Measurements from ENCODE around the gene RANBP9. TPM values are rescaled to one million over a fixed set of nuclear protein-coding genes. Genes with fewer than 3 reads are reported as not detected.
A peak's percentile ranks its signal among the peaks of the same experiment; 100 is the strongest.

RANBP9 gene
- total RNA-seq, 5 donors from 2014 or later (not counting 1 experiment from before 2014, with no cell fraction given), result 44.9 to 59.4 (median 46.8) TPM

- H3K9me3 Mint-ChIP-seq, result no peaks in the 10 kb centered on the region
- Histone ChIP-seq H3K4me3 (ENCODE audit: control insufficient read depth in 1 of 2, extremely low read depth in 1 of 2, low read length in 1 of 2) (no peak overlapping the region), H3K27me3 (replicated peaks in 1 of 2; ENCODE audit: control insufficient read depth in 2 of 2, extremely low read depth in 1 of 2, insufficient read depth in 2 of 2, low read length in 1 of 2) (no peaks in the 10 kb centered on the region), H3K4me1 (ENCODE audit: control insufficient read depth in 1 of 2, extremely low read depth in 1 of 2, insufficient read depth in 2 of 2, low read length in 2 of 2) (peaks cover 28 to 41% of the 10 kb centered on the region in 2 experiments), H3K36me3 (ENCODE audit: control insufficient read depth in 2 of 2, extremely low read depth in 1 of 2, insufficient read depth in 1 of 2, low read length in 1 of 2) (peaks cover 0 to 4% of the 10 kb centered on the region in 2 donors), H3K27ac (ENCODE audit: low read length) (peak overlapping the region; percentile 75), H3K9me3 (no peaks in the 10 kb centered on the region)
- H3K4me1 Mint-ChIP-seq, result peaks cover 67 to 81% (median 81%) of the 10 kb centered on the region in 3 donors
- 100% methylated on average over 2 of the region's 5 CpGs for WGBS (ENCODE audit: insufficient coverage)
- peak overlapping the region; percentile 7 to 63 (median 40) for H3K4me3 Mint-ChIP-seq
- no peak for DNase-seq
- peak in 1 of 4 experiments; percentile 15 for ATAC-seq (replicated peaks in 1 of 4)
- H3K27ac Mint-ChIP-seq, result peak overlapping the region; percentile 98 to 99
- H3K27me3 Mint-ChIP-seq, result no peaks in the 10 kb centered on the region
- peaks cover 12% of the 10 kb centered on the region for H3K36me3 Mint-ChIP-seq
- POLR2A ChIA-PET, result interaction anchor here (0.6 to 1.3 kb wide), 3 partner anchors 12 to 1857 kb away, joined by 3 to 6 read pairs (median 5); no protein-coding TSS in a partner anchor
- CTCF ChIA-PET, result interaction anchor here in 1 of 2 donors (0.6 to 1.1 kb wide), 4 partner anchors 11 to 53 kb away, joined by 3 read pairs; no protein-coding TSS in a partner anchor
These were observed 22.9 kb downstream of the RANBP9 start for GRCh38 chr6:13688692-13689196.

- H3K4me1 ChIP-seq (ENCODE audit: control insufficient read depth in 1 of 2, extremely low read depth in 1 of 2, insufficient read depth in 2 of 2, low read length in 2 of 2), result peaks cover 28 to 36% of the 10 kb centered on the region in 2 experiments
- Mint-ChIP-seq H3K27ac (peak overlapping the region; percentile 98 to 99), H3K36me3 (peaks cover 8% of the 10 kb centered on the region), H3K4me1 (peaks cover 66 to 77% (median 76%) of the 10 kb centered on the region in 3 donors), H3K4me3 (peak overlapping the region; percentile 62 to 63 (median 63)), H3K9me3 (no peaks in the 10 kb centered on the region), H3K27me3 (no peaks in the 10 kb centered on the region)
- H3K9me3 ChIP-seq, result no peaks in the 10 kb centered on the region
- H3K36me3 ChIP-seq (ENCODE audit: control insufficient read depth in 2 of 2, extremely low read depth in 1 of 2, insufficient read depth in 1 of 2, low read length in 1 of 2), result peaks cover 0 to 4% of the 10 kb centered on the region in 2 donors
- H3K27ac ChIP-seq (ENCODE audit: low read length), result peak overlapping the region; percentile 75
- ChIA-PET POLR2A (interaction anchor here (0.7 to 1.3 kb wide), 4 partner anchors 10 to 60 kb away, joined by 3 to 6 read pairs (median 4); no protein-coding TSS in a partner anchor), CTCF (interaction anchor here in 1 of 2 donors (0.8 to 1.1 kb wide), 6 partner anchors 10 to 72 kb away, joined by 3 to 4 read pairs (median 3); partner anchors contain the start of gene NOL7)
- H3K4me3 ChIP-seq (ENCODE audit: control insufficient read depth in 1 of 2, extremely low read depth in 1 of 2, low read length in 1 of 2), result no peak overlapping the region
- no CpG with 5 or more reads among the region's 1 CpG for WGBS (ENCODE audit: insufficient coverage)
- ATAC-seq (replicated peaks in 1 of 4), result peak; percentile 80 to 89 (median 85)
- DNase-seq, result peak in 21 of 35 experiments; percentile 9 to 64 (median 25)
- H3K27me3 ChIP-seq (replicated peaks in 1 of 2; ENCODE audit: control insufficient read depth in 2 of 2, extremely low read depth in 1 of 2, insufficient read depth in 2 of 2, low read length in 1 of 2), result no peaks in the 10 kb centered on the region
These were observed 23.7 kb downstream of the RANBP9 start for GRCh38 chr6:13687917-13688351.

- Mint-ChIP-seq H3K4me1 (peaks cover 75 to 79% (median 78%) of the 10 kb centered on the region in 3 donors), H3K27me3 (no peaks in the 10 kb centered on the region), H3K36me3 (peaks cover 10% of the 10 kb centered on the region), H3K4me3 (no peak overlapping the region), H3K9me3 (peaks cover 0 to 4% (median 0%) of the 10 kb centered on the region in 3 donors), H3K27ac (peak overlapping the region; percentile 77 to 79)
- ChIA-PET POLR2A (interaction anchor here (0.6 to 1.2 kb wide), 3 partner anchors 11 to 57 kb away, joined by 3 to 7 read pairs (median 7); no protein-coding TSS in a partner anchor), CTCF (interaction anchor here in 1 of 2 donors (1.2 kb wide), 1 partner anchor 60 kb away, joined by 5 read pairs; no protein-coding TSS in a partner anchor)
- no peaks in the 10 kb centered on the region for H3K9me3 ChIP-seq
- H3K4me1 ChIP-seq (ENCODE audit: control insufficient read depth in 1 of 2, extremely low read depth in 1 of 2, insufficient read depth in 2 of 2, low read length in 2 of 2), result peaks cover 39 to 50% of the 10 kb centered on the region in 2 experiments
- H3K36me3 ChIP-seq (ENCODE audit: control insufficient read depth in 2 of 2, extremely low read depth in 1 of 2, insufficient read depth in 1 of 2, low read length in 1 of 2), result no peaks in the 10 kb centered on the region
- DNase-seq, result no peak
- no peak overlapping the region for H3K4me3 ChIP-seq (ENCODE audit: control insufficient read depth in 1 of 2, extremely low read depth in 1 of 2, low read length in 1 of 2)
- ATAC-seq (replicated peaks in 1 of 4), result no peak
- peak overlapping the region; percentile 83 for H3K27ac ChIP-seq (ENCODE audit: low read length)
- no peaks in the 10 kb centered on the region for H3K27me3 ChIP-seq (replicated peaks in 1 of 2; ENCODE audit: control insufficient read depth in 2 of 2, extremely low read depth in 1 of 2, insufficient read depth in 2 of 2, low read length in 1 of 2)
- WGBS (ENCODE audit: insufficient coverage), result 100% methylated on average over 2 of the region's 4 CpGs
These were observed 26.8 kb downstream of the RANBP9 start for GRCh38 chr6:13684855-13685254.

DNA sequence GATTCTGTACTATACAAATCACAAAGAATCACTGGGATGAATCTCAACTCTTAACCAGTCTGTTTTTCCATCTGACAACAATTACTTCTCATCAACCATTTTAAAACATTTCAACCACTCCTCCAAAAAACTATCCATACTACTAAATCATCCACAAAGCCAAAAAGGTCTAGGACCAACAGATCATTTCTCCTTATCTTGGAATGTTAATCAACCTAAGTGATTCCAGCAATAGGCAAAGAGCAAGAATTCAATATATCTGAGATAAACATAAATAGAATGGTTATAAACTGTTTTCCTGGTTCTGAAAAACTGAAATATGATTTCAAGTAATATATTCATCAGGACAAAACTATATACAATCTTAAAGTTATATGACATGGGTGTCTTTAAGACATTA lies 28.6 kb downstream of the RANBP9 start:
- POLR2A ChIA-PET, result no interaction called here
- peaks cover 30 to 43% of the 10 kb centered on the region in 2 experiments for H3K4me1 ChIP-seq (ENCODE audit: control insufficient read depth in 1 of 2, extremely low read depth in 1 of 2, insufficient read depth in 2 of 2, low read length in 2 of 2)

DNA sequence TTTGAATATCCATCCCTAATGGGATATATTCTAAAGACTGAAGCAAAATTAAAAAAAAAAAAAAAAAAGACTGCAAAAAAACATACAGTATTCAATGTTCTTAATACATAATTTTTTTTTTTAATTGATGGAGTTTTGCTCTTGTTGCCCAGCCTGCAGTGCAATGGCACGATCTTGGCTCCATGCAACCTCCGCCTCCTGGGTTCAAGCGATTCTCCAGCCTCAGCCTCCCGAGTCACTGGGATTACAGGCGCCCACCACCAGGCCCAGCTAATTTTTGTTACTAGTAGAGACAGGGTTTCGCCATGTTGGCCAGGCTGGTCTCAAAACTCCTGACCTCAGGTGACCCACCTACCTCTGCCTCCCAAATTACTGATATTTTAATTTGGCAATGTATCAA lies 29.3 kb downstream of the RANBP9 start:
- H3K4me1 Mint-ChIP-seq, result peaks cover 64 to 71% (median 69%) of the 10 kb centered on the region in 3 donors
- POLR2A ChIA-PET, result no interaction called here
- peak overlapping the region; percentile 83 for H3K27ac ChIP-seq (ENCODE audit: low read length)

More for the DNA sequence above, 28.6 kb downstream of the RANBP9 start:
- CTCF ChIA-PET, result no interaction called here
- peaks cover 15% of the 10 kb centered on the region for H3K36me3 Mint-ChIP-seq
- peak overlapping the region; percentile 83 for H3K27ac ChIP-seq (ENCODE audit: low read length)
- no peaks in the 10 kb centered on the region for H3K36me3 ChIP-seq (ENCODE audit: control insufficient read depth in 2 of 2, extremely low read depth in 1 of 2, insufficient read depth in 1 of 2, low read length in 1 of 2)
- no peak overlapping the region for H3K4me3 ChIP-seq (ENCODE audit: control insufficient read depth in 1 of 2, extremely low read depth in 1 of 2, low read length in 1 of 2)
- peaks cover 0 to 5% (median 0%) of the 10 kb centered on the region in 3 donors for H3K9me3 Mint-ChIP-seq
- peaks cover 71 to 73% (median 72%) of the 10 kb centered on the region in 3 donors for H3K4me1 Mint-ChIP-seq
- DNase-seq (no peak), ATAC-seq (replicated peaks in 1 of 4) (no peak)
- H3K27me3 Mint-ChIP-seq, result no peaks in the 10 kb centered on the region
- H3K27ac Mint-ChIP-seq, result peak overlapping the region; percentile 87
- no peaks in the 10 kb centered on the region for H3K27me3 ChIP-seq (replicated peaks in 1 of 2; ENCODE audit: control insufficient read depth in 2 of 2, extremely low read depth in 1 of 2, insufficient read depth in 2 of 2, low read length in 1 of 2)
- H3K9me3 ChIP-seq, result no peaks in the 10 kb centered on the region
- H3K4me3 Mint-ChIP-seq, result peak overlapping the region in 1 of 3 donors; percentile 11

DNA sequence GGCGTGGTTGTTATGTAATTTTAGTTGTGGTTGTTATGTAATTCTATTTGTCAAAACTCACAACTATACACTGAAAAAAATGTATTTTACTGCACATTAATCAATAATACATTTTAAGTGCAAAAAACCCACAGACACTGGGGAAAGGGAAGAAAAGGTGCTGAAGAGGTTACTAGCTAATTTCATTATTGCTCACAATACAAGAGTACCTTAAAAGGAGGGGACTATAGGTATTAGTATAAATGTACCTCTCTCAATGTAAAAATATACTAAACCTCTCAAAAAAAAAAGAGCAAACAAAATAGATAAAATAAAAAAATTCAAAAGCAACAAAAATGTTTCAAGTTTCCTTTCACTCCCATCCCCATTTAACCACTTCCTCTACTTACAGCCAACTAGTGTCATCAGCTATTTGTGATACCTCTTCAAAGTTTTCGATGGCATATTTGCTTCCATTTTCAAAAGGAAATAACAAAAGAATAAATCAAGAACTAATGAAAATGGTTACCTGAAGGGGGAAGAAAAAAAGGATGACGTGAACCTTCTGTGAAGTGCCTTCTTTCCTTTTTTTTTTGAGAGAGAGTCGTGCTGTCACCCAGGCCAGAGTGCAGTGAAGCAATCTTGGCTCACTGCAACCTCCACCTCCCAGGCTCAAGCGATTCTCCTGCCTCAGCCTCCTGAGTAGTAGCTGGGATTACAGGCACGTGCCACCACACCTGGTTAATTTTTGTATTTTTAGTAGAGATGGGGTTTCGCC lies 30.2 kb downstream of the RANBP9 start:
- peaks cover 14 to 36% of the 10 kb centered on the region in 2 experiments for H3K4me1 ChIP-seq (ENCODE audit: control insufficient read depth in 1 of 2, extremely low read depth in 1 of 2, insufficient read depth in 2 of 2, low read length in 2 of 2)
- no CpG with 5 or more reads among the region's 7 CpGs for WGBS (ENCODE audit: insufficient coverage)
- Mint-ChIP-seq H3K9me3 (peaks cover 0 to 12% (median 0%) of the 10 kb centered on the region in 3 donors), H3K4me1 (peaks cover 61 to 70% (median 66%) of the 10 kb centered on the region in 3 donors), H3K27me3 (no peaks in the 10 kb centered on the region), H3K27ac (peak overlapping the region; percentile 79 to 87), H3K36me3 (peaks cover 21% of the 10 kb centered on the region), H3K4me3 (peak overlapping the region; percentile 44 to 63 (median 44))
- H3K36me3 ChIP-seq (ENCODE audit: control insufficient read depth in 2 of 2, extremely low read depth in 1 of 2, insufficient read depth in 1 of 2, low read length in 1 of 2), result no peaks in the 10 kb centered on the region
- peak overlapping the region; percentile 10 to 32 for H3K4me3 ChIP-seq (ENCODE audit: control insufficient read depth in 1 of 2, extremely low read depth in 1 of 2, low read length in 1 of 2)
- no peaks in the 10 kb centered on the region for H3K9me3 ChIP-seq
- ATAC-seq (replicated peaks in 1 of 4), result peak; percentile 60 to 85 (median 74)
- H3K27ac ChIP-seq (ENCODE audit: low read length), result peak overlapping the region; percentile 83
- H3K27me3 ChIP-seq (replicated peaks in 1 of 2; ENCODE audit: control insufficient read depth in 2 of 2, extremely low read depth in 1 of 2, insufficient read depth in 2 of 2, low read length in 1 of 2), result no peaks in the 10 kb centered on the region
- peak in 9 of 35 experiments; percentile 5 to 70 (median 17) for DNase-seq
- POLR2A ChIA-PET, result interaction anchor here (0.6 to 1.0 kb wide), 6 partner anchors 9 to 227 kb away, joined by 3 to 4 read pairs (median 3); no protein-coding TSS in a partner anchor
- CTCF ChIA-PET, result interaction anchor here in 1 of 2 donors (1.6 to 2.3 kb wide), 3 partner anchors 14 to 107 kb away, joined by 7 to 9 read pairs (median 8); partner anchors contain the start of genes NOL7 and SIRT5

More for the DNA sequence above, 29.3 kb downstream of the RANBP9 start:
- Mint-ChIP-seq H3K27ac (peak overlapping the region; percentile 87), H3K36me3 (peaks cover 15% of the 10 kb centered on the region), H3K4me3 (no peak overlapping the region), H3K9me3 (peaks cover 0 to 5% (median 0%) of the 10 kb centered on the region in 3 donors), H3K27me3 (no peaks in the 10 kb centered on the region)
- CTCF ChIA-PET, result no interaction called here
- Histone ChIP-seq H3K27me3 (replicated peaks in 1 of 2; ENCODE audit: control insufficient read depth in 2 of 2, extremely low read depth in 1 of 2, insufficient read depth in 2 of 2, low read length in 1 of 2) (no peaks in the 10 kb centered on the region), H3K36me3 (ENCODE audit: control insufficient read depth in 2 of 2, extremely low read depth in 1 of 2, insufficient read depth in 1 of 2, low read length in 1 of 2) (no peaks in the 10 kb centered on the region), H3K4me1 (ENCODE audit: control insufficient read depth in 1 of 2, extremely low read depth in 1 of 2, insufficient read depth in 2 of 2, low read length in 2 of 2) (peaks cover 23 to 43% of the 10 kb centered on the region in 2 experiments), H3K4me3 (ENCODE audit: control insufficient read depth in 1 of 2, extremely low read depth in 1 of 2, low read length in 1 of 2) (no peak overlapping the region), H3K9me3 (no peaks in the 10 kb centered on the region)
- no peak for DNase-seq
- WGBS (ENCODE audit: insufficient coverage), result 100% methylated on average over 3 of the region's 6 CpGs
- no peak for ATAC-seq (replicated peaks in 1 of 4)

All from T-cell (primary cell).